HG02763 (cell line): ENCODE results near the gene TBL1XR1.

Experiments used
- ATAC-seq: cut with Tn5 transposase; IDR thresholded peaks from one replicate; pipeline ENCODE4 v1.9.1; 2021; ENCODE audit warnings: mild to moderate bottlenecking, moderate library complexity; ENCODE audit not compliant: unreplicated experiment

Gene TBL1XR1

GRCh38 chr3:176971613-176972174 is 225.6 kb downstream of the TBL1XR1 start:
- no peak for ATAC-seq

- no peak for ATAC-seq
Measured at GRCh38 chr3:176970770-176971169, 226.5 kb downstream of the TBL1XR1 start.

- no peak for ATAC-seq
Measured at GRCh38 chr3:176969506-176969905, 227.8 kb downstream of the TBL1XR1 start.
